GM12865 (cell line): ENCODE results near the gene FIBIN.

Experiments
- DNase-seq: peaks from one replicate; pipeline ENCODE4 v3.0.0; 2010; ENCODE audit warnings: low read depth
- H3K4me3 ChIP-seq: 2 replicates; pipeline ENCODE4 v1.5.1; 2011; ENCODE audit warnings: mild to moderate bottlenecking, low read depth, low read length, control low read depth
- CTCF ChIP-seq: IDR thresholded peaks from 2 replicates; pipeline ENCODE4 v1.5.1; 2011; ENCODE audit warnings: low read length, control low read depth, low read depth, inconsistent platforms; ENCODE audit not compliant: insufficient read depth; ENCODE audit errors: missing control alignments

FIBIN gene

GRCh38 chr11:26949846-26950245, 44.1 kb upstream of the FIBIN start:
- DNase-seq = no peak
- TF ChIP-seq CTCF = no peak

GRCh38 chr11:26950260-26950719, 43.6 kb upstream of the FIBIN start:
- no peak for TF ChIP-seq CTCF
- DNase-seq = no peak
- no peak overlapping the region for H3K4me3 ChIP-seq

More at GRCh38 chr11:26949846-26950245, 44.1 kb upstream of the FIBIN start:
- no peak overlapping the region for H3K4me3 ChIP-seq

GRCh38 chr11:26951809-26952515, 42.0 kb upstream of the FIBIN start:
- no peak overlapping the region for H3K4me3 ChIP-seq
- DNase-seq = no peak
- no peak for TF ChIP-seq CTCF

GRCh38 chr11:26953770-26954392, 40.0 kb upstream of the FIBIN start:
- no peak for TF ChIP-seq CTCF
- DNase-seq = no peak
- H3K4me3 ChIP-seq = no peak overlapping the region

- DNase-seq = no peak
- TF ChIP-seq CTCF = no peak
- no peak overlapping the region for H3K4me3 ChIP-seq
Measured at GRCh38 chr11:26958005-26958701, 35.8 kb upstream of the FIBIN start.

- TF ChIP-seq CTCF = no peak
- DNase-seq = no peak
- H3K4me3 ChIP-seq = no peak overlapping the region
Measured at GRCh38 chr11:26958702-26959049, 35.2 kb upstream of the FIBIN start.
